ENCODE measurements around the gene ART3. TPM values are rescaled to one million over a fixed set of nuclear protein-coding genes. Genes with fewer than 3 reads are reported as not detected.

The ART3 gene
- total and polyA plus RNA-seq, 9 of the 15 experiments (the other 6 are each of a cell fraction or from before 2014, with no cell fraction given), result 0.69 to 1.4 (median 1.1) TPM; not detected in 1

- TF ChIP-seq REST (IDR thresholded peaks at IDR 0.05; ENCODE audit: borderline replicate concordance) (no peak), REST (CRISPR knock-in tag; IDR thresholded peaks at IDR 0.05; ENCODE audit: low read depth) (no peak), POLR2AphosphoS5 (IDR thresholded peaks at IDR 0.05; ENCODE audit: control insufficient read depth, insufficient read depth, low read depth, low read length) (no peak), ETS2 (tag; IDR thresholded peaks at IDR 0.05; ENCODE audit: borderline replicate concordance, poor library complexity, severe bottlenecking) (no peak), ZNF764 (CRISPR knock-in tag; IDR thresholded peaks at IDR 0.05; ENCODE audit: low read depth) (no peak), HEY1 (CRISPR knock-in tag; IDR thresholded peaks at IDR 0.05; ENCODE audit: borderline replicate concordance) (no peak), CEBPG (CRISPR knock-in tag; IDR thresholded peaks at IDR 0.05) (no peak), CEBPG (tag; conservative IDR thresholded peaks at IDR 0.05 in 1 of 2, IDR thresholded peaks at IDR 0.05 in 1 of 2) (peak in 1 of 2 experiments; percentile 63; a peak in 2 of 4 replicates), CHD2 (IDR thresholded peaks at IDR 0.05; ENCODE audit: low read depth, low read length) (no peak), RREB1 (CRISPR knock-in tag; IDR thresholded peaks at IDR 0.05) (no peak), DEAF1 (CRISPR knock-in tag; IDR thresholded peaks at IDR 0.05) (no peak), RB1 (IDR thresholded peaks at IDR 0.05; ENCODE audit: low read depth) (no peak), ARID2 (IDR thresholded peaks at IDR 0.05) (no peak)
Measured at GRCh38 chr4:76058888-76059426, 15.6 kb upstream of the ART3 start (continued).
